ENCODE results near the gene PLCB1. TPM values are rescaled to one million over a fixed set of nuclear protein-coding genes. Genes with fewer than 3 reads are reported as not detected.
A peak's percentile ranks its signal among the peaks of the same experiment; 100 is the strongest.

The PLCB1 gene
- total RNA-seq, 1 donor: 35.4 TPM

DNA sequence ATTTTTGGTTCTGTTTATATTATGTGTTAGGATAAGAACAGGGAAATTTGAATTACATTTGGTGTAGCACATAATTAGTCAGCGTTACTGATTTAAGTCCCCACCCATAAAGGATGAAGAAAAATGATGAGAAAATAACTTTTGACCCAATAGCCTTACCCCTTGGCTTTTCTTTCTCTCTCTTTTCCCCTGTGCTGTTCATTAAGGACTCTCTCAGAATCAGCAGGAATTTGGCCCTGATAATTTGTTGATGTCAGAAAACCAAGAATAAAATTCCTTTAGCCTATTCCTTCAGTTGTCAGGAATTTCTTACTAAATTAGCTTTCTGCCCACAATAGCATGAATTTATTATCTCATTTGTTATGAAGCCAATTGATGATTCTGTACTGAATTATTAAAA lies 18.5 kb downstream of the PLCB1 start:
- no peak for DNase-seq (ENCODE audit: low read depth)
- TF ChIP-seq, protein P1, sequence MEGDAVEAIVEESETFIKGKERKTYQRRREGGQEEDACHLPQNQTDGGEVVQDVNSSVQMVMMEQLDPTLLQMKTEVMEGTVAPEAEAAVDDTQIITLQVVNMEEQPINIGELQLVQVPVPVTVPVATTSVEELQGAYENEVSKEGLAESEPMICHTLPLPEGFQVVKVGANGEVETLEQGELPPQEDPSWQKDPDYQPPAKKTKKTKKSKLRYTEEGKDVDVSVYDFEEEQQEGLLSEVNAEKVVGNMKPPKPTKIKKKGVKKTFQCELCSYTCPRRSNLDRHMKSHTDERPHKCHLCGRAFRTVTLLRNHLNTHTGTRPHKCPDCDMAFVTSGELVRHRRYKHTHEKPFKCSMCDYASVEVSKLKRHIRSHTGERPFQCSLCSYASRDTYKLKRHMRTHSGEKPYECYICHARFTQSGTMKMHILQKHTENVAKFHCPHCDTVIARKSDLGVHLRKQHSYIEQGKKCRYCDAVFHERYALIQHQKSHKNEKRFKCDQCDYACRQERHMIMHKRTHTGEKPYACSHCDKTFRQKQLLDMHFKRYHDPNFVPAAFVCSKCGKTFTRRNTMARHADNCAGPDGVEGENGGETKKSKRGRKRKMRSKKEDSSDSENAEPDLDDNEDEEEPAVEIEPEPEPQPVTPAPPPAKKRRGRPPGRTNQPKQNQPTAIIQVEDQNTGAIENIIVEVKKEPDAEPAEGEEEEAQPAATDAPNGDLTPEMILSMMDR (IDR thresholded peaks at IDR 0.05; ENCODE audit: insufficient read depth, low read depth, low read length): no peak

DNA sequence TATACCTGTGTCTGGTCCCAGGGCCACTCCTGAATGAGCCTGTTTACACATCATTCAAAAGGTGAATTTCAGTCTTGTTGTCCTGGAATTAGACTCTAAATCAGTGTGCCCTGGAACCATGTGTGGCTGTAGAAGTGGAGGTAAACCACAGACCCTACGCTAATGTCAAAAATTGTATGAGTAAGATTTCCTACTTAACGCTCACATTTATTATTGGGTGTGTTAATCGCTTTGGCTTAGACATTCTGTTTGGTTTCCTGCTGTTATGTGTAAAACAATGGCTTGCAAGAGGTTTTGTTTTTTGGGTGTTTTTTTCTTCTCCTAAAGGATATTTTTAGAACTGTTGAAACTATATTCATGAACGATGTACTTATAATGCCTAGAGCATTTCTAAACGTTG lies 19.3 kb downstream of the PLCB1 start:
- no peak overlapping the region for H3K4me3 ChIP-seq (ENCODE audit: low read depth, low read length)
- TF ChIP-seq, protein P1 (IDR thresholded peaks at IDR 0.05; ENCODE audit: insufficient read depth, low read depth, low read length): no peak
- DNase-seq (ENCODE audit: low read depth): no peak

More for the DNA sequence above, 18.5 kb downstream of the PLCB1 start:
- H3K4me3 ChIP-seq (ENCODE audit: low read depth, low read length): no peak overlapping the region

DNA sequence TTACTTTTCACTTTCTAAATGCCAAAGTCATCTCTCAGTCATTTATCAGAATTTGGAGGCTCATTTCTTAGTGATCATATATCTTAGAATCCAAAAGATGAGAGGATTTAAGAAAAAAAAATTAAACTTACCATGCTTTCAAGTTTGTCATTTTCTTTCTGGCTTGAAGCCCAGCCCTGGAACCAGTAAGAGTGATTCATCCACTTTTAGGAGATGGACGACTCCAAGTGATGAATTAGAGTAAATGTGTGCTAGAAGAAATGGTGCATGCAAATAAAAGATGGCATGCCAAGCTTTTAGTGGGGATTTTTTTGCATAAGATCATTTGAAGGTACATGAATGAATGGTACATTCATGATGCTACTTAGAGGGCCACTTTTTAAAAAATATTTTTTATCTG lies 20.1 kb downstream of the PLCB1 start:
- H3K4me3 ChIP-seq (ENCODE audit: low read depth, low read length): no peak overlapping the region
- TF ChIP-seq, protein P1 (IDR thresholded peaks at IDR 0.05; ENCODE audit: insufficient read depth, low read depth, low read length): no peak
- peak; percentile 42 for DNase-seq (ENCODE audit: low read depth)

DNA sequence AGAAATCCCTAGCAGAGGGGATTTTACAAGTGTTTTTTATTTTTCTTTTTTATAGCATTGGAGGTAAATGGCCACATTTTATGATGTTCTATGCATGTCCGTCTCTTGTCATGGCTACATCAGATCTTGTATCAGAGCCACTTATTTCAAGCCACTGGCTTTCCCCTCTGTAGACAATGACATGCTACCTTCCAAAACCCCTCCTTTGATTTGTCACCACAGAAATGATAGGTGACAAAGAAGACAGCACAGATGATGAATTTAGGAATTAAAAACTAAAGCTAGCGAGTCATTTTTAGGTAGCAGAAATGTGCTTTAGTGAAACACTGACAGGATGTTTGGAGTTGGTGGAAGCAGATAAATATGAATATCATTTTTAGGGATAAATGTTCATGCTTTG lies 20.8 kb downstream of the PLCB1 start:
- H3K4me3 ChIP-seq (ENCODE audit: low read depth, low read length): no peak overlapping the region
- TF ChIP-seq, protein P1 (IDR thresholded peaks at IDR 0.05; ENCODE audit: insufficient read depth, low read depth, low read length): no peak
- no peak for DNase-seq (ENCODE audit: low read depth)

DNA sequence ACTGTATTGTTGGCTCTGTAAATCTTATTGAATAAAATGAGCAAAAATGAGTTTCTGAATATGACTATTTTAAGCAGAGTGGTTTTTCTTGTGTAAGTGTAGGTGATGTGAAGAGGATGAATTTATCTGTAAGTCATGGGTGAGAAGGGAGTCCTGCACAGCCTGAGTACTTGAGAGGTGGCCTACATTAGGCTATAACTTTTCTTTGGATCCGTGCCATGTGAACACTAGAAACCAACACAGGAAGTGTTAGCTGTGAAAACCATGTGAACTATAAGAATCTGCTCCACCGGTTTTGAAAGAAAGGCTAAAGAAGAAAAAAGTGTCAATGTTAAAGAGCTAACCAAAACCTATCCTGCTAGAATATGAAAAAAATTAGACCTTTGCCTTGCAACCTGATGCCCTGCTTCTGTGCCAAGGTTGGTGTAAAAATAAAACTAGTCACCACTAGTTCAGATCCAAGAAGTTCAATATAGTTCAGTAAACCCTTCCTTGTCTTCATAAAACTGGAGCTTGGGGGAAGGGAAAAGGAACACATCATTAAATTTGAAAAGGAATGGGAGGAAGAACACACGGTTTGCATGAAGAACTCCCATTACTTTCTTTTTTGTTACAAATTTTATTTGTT lies 21.3 kb downstream of the PLCB1 start:
- H3K4me3 ChIP-seq (ENCODE audit: low read depth, low read length): no peak overlapping the region
- peak; percentile 51 for DNase-seq (ENCODE audit: low read depth)
- TF ChIP-seq, protein P1 (IDR thresholded peaks at IDR 0.05; ENCODE audit: insufficient read depth, low read depth, low read length): no peak

DNA sequence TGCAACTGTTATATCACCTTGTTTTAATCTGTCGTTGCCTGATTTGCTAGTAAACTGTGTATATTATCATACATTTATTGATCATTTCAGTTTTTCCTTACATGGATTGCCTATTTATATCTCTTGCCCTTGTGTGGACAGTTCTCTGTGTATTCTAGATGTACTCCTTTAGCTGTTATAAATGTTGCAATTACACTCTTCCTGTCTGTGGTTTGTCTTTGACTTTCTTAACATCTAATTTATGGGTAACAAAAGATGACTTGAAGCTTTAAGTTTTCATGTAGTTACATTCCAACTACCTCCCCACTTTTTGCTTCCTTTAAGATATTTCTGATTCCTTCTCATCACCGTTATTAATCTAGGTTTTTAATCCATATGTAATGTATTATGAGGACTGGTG lies 22.6 kb downstream of the PLCB1 start:
- no peak overlapping the region for H3K4me3 ChIP-seq (ENCODE audit: low read depth, low read length)
- TF ChIP-seq, protein P1 (IDR thresholded peaks at IDR 0.05; ENCODE audit: insufficient read depth, low read depth, low read length): no peak
- DNase-seq (ENCODE audit: low read depth): peak; percentile 28

DNA sequence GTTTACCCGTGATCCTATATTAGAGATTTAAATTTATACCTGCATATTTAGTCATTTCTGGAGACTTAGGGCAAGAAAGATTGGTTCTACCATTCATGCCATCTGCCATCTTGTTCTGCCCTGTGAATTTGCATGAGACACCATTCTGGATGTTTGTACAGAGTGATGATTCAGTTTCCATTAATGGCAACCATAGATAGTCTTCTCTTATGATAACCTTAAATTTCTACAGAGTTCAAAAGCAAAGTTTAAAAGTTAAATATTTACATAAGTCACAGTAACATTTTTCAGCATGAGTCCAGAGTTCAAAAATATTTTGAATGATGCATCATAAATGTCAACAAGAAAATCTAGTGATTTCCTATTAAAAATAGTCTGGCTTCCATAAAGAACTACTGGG lies 23.2 kb downstream of the PLCB1 start:
- H3K4me3 ChIP-seq (ENCODE audit: low read depth, low read length): no peak overlapping the region
- TF ChIP-seq, protein P1 (IDR thresholded peaks at IDR 0.05; ENCODE audit: insufficient read depth, low read depth, low read length): no peak
- peak; percentile 19 for DNase-seq (ENCODE audit: low read depth)

Data from fibroblast of villous mesenchyme (primary cell).